HG03045 (cell line): ENCODE measurements around the gene ADARB2.

Experiments used
- ATAC-seq: cut with Tn5 transposase; IDR thresholded peaks from one replicate; pipeline ENCODE4 v1.9.1; 2021; ENCODE audit warnings: mild to moderate bottlenecking, moderate library complexity; ENCODE audit not compliant: unreplicated experiment

Gene ADARB2

DNA sequence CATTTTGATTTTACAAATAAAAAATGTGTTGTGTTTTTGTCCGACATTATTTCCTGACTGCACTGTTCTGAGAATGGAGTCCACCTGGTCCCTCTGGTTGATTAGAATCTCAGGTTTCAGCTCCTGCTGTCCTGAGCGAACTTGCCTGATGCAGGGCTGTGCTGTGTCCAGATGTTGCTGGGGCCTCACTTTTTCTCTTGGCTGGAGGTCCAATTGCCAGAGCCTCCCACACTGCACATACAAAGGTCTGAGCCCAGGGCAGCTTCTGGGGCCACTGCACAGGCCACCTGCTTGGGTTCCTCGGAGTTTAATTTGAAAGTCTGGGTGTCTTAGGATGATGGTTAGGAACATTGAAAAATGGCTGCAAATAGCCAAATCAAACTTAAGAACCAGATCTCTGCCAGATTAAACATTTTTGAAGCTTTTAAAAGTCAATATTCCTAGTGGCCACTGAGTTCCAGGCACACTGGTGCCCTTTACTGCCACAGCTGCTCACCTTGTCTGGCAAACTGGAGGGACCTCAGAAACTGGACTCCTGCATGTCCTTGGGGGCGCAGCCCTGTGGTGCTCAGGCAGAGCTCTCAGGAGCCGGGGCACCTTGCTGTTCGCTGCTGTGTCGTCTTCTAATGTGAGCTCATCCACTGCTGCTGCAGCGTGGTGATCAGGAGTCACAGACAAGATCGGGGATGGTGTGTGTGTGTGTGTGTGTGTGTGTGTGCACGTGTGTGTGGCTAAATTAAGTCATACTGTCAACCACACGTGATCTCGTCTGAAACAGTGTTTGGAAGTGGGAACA lies 606.1 kb downstream of the ADARB2 start:
- no peak for ATAC-seq

DNA sequence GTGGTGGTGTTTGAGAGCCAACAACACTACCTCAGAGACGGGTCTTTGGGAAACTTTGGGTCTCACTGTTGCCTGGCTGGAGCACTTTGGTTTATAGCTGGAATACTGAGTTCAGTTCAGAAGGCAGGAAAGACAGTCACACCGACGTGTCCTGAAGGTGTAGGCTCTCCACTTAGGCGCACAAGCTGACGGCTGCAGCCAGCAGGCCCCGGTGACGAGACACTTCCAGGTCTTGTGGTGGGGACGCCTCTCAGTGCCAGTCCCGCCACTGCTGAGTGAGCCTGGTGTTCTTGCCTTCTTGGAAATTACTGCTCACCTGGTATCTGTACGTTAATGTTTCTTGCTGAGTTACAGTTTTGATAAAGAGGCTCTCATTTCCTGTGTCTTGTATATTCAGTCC lies 607.1 kb downstream of the ADARB2 start:
- ATAC-seq = no peak

DNA sequence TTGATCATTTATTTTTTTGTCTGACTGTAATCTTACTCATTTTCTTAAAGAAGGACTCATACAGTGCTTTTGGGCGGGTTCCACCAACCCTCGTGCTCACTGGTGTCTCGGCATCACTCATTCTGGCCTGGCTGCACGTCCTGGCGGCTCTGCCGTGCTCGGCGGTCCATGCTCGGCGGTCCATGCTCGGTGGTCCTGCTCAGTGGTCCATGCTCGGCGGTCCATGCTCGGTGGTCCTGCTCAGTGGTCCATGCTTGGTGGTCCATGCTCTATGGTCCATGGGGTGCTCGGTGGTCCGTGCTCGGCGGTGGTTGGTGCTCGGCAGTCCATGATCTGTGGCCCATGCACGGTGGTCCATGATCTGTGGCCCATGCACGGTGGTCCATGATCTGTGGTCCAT lies 608.7 kb downstream of the ADARB2 start:
- ATAC-seq = no peak

DNA sequence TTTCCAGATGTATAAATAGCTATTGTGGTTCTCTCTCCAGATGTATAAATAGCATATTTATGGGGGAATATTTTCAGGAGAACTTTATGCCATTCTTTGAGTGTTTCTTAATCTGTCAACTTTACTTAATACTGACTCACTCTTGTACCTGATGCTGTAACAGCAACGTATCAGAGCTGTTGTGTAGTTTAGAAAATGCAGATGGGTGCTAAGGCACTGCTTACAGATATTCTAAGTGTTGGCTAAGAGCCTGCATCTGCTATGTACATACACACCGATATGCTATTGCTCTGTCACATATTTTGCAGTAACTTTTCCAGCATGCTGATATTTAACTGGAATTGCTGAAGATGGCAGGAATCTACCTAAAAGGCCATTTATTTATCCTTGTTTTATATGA lies 609.2 kb downstream of the ADARB2 start:
- no peak for ATAC-seq

DNA sequence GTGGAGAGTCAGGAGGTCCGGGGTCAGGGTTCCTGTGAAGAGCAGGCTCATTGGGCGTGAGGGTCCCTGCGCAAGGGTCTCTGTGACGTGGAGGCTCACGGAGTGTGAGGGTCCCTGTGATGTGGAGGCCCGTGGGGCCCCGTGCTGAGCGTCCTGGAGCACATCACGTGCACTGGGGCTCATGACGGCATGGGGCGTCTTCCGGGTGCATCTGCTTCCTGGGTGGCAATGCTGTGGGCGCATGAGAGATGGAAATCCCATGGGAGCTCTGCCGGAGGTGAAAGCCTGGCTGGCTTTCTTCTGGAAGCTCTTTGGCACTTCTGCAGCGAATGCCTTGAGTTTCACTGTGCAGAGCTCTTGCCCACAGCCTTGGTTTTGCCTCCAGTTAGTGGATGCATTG lies 609.7 kb downstream of the ADARB2 start:
- ATAC-seq = no peak
